DMS 273 treated with DMSO at 0.1 percent for 48 hours (cell line): ENCODE results near the gene UBALD1.
"Not testable (repeated sequence)": the region's sequence is repeated elsewhere in the genome, so short reads cannot be mapped to it uniquely, and the experiment has no call there.

ENCODE experiments used
- DNase-seq: peaks from one replicate; lab custom pipeline; 2025; lab: John Stamatoyannopoulos, UW

Gene UBALD1

GRCh38 chr16:4597174-4597573 lies 17.5 kb downstream of the UBALD1 start:
- DNase-seq: no peak

GRCh38 chr16:4594433-4595410 lies 20.0 kb downstream of the UBALD1 start:
- no peak for DNase-seq

GRCh38 chr16:4593086-4593485 lies 21.6 kb downstream of the UBALD1 start:
- no peak for DNase-seq

GRCh38 chr16:4591706-4592470 lies 22.8 kb downstream of the UBALD1 start:
- no peak for DNase-seq

GRCh38 chr16:4591191-4591590 lies 23.5 kb downstream of the UBALD1 start:
- no peak for DNase-seq

GRCh38 chr16:4588961-4589360 lies 25.7 kb downstream of the UBALD1 start:
- no peak for DNase-seq

- no peak for DNase-seq
Measured at GRCh38 chr16:4588386-4588785, 26.3 kb downstream of the UBALD1 start.

GRCh38 chr16:4586291-4586690 lies 28.4 kb downstream of the UBALD1 start:
- no peak for DNase-seq

- no peak for DNase-seq
Measured at GRCh38 chr16:4583906-4584305, 30.8 kb downstream of the UBALD1 start.

GRCh38 chr16:4580250-4580649 lies 34.4 kb downstream of the UBALD1 start:
- no peak for DNase-seq

- DNase-seq: no peak
Measured at GRCh38 chr16:4578961-4579530, 35.6 kb downstream of the UBALD1 start.

GRCh38 chr16:4576008-4576407 lies 38.7 kb downstream of the UBALD1 start:
- no peak for DNase-seq

GRCh38 chr16:4574919-4575705 lies 39.6 kb downstream of the UBALD1 start:
- DNase-seq: no peak

GRCh38 chr16:4573926-4574325 lies 40.8 kb downstream of the UBALD1 start:
- DNase-seq: not testable (repeated sequence)

- DNase-seq: no peak
Measured at GRCh38 chr16:4572715-4573114, 42.0 kb downstream of the UBALD1 start.

- DNase-seq: no peak
Measured at GRCh38 chr16:4570688-4571321, 43.9 kb downstream of the UBALD1 start.

- DNase-seq: no peak
Measured at GRCh38 chr16:4570086-4570485, 44.6 kb downstream of the UBALD1 start.

- no peak for DNase-seq
Measured at GRCh38 chr16:4566144-4566543, 48.5 kb downstream of the UBALD1 start.

GRCh38 chr16:4564661-4565267 lies 49.9 kb downstream of the UBALD1 start:
- DNase-seq: no peak

GRCh38 chr16:4561596-4561995 lies 53.1 kb downstream of the UBALD1 start:
- no peak for DNase-seq
